Activated naive CD8-positive, alpha-beta T cell treated with anti-CD3 and anti-CD28 coated beads, Interleukin-2, amount 50 U/mL, for 24 hours (primary cell): ENCODE measurements around the gene ZBTB7C.

Experiments
- ATAC-seq: fragments of 150-1000 bp; cut with Tn5 transposase; one replicate; pipeline ENCODE4 v1.10.0; 2021
- DNase-seq: peaks from one replicate; pipeline ENCODE4 v3.0.0; 2021
- H3K27ac Mint-ChIP-seq: one replicate; pipeline ENCODE4 v1.8.0; 2021; ENCODE audit warnings: mild to moderate bottlenecking, mixed read lengths
- H3K27me3 Mint-ChIP-seq: one replicate; pipeline ENCODE4 v1.8.0; 2021; ENCODE audit warnings: mixed read lengths
- H3K36me3 Mint-ChIP-seq: one replicate; pipeline ENCODE4 v1.8.0; 2021; ENCODE audit warnings: low read depth, mixed read lengths
- H3K4me1 Mint-ChIP-seq: one replicate; pipeline ENCODE4 v1.8.0; 2021; ENCODE audit warnings: mixed read lengths
- H3K4me3 Mint-ChIP-seq: one replicate; pipeline ENCODE4 v1.8.0; 2021; ENCODE audit warnings: mild to moderate bottlenecking, moderate library complexity, mixed read lengths
- H3K9me3 Mint-ChIP-seq: one replicate; pipeline ENCODE4 v1.8.0; 2021; ENCODE audit warnings: mixed read lengths

The ZBTB7C gene

DNA sequence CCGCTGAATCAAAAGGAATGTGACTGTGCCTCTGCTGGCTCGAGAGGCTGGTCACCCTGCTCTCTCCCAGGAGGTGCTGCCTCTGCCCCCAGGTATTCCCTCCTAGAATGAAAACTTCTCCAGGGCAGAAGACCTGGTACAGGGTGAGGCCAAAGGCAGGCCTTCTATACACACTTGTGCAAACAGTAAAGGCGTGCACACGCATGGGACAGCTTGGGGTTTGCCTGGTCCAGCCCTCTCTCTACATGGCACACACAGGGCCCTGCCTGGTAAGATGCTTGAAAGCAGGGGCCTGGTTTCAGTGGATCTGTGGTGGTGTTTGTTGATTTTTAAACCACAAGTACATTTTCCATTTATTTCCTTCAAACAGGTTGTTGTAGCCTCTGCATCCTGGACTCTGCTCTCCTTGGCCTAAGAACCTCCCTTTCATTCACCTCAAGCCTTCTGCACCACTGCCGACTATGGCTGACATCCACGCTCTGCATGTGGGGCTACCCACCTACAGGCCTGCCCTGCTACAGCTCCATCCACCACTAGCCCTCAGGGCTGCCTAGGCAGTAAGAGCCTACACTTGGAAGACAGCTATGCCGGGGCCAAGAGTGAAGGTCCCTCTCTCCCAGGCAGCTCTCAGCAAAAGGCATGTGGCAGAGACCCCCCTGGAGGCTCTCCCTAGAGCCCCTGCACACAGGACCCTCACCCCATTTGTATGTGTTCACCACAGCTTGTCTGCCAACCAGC, 190.7 kb downstream of the ZBTB7C start:
- H3K9me3 Mint-ChIP-seq = no peaks in the 10 kb centered on the region
- no peaks in the 10 kb centered on the region for H3K27me3 Mint-ChIP-seq
- H3K27ac Mint-ChIP-seq = no peak overlapping the region
- no peak for ATAC-seq
- no peak for DNase-seq
- H3K4me1 Mint-ChIP-seq = no peaks in the 10 kb centered on the region
- H3K4me3 Mint-ChIP-seq = no peak overlapping the region
- no peaks in the 10 kb centered on the region for H3K36me3 Mint-ChIP-seq

DNA sequence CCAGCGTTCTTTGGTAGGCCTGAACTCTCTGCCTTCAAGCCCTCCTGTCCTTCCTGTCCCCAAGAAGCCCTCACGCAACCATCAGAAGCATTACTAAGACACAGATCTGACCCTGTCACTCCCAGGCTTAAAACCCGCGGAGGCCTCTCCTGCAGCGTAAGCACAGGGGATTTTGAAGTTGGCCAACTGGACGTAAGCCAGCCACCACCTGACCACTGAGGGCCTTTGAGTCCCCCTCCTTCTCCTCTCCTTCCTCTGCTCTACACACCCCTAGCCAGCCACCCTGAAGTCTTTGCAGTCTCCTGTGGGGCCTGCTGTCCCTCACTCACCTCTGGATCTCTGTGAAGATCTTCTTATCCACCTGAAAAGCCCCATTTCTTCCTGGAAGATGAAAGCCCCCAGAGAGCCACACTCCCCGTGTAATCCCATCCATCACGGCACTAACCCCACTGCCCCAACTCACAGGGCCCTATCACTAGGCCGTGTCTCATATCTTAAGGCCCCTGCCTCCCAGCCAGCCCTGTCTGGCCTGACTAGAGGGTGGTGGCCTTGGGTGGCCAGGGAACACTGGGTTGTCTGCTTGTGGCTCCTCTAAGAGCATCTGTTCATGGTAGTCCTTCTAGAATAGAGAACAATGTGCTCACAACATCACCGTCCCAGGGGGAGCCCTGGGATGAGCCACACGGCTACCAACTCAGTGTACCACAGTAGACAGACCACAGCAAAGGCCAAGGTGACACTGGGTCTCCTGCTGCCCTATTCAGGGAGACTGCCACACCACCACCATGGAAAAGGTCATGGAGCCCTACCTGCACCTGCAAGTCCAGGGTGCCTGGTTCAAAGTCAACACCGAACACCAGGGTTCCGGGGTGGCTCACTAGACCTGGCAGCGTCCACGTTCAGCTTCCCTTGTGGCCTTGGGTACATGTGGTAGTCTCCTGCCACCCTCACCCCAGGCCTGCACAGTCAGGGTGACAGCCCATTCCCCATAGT, 191.6 kb downstream of the ZBTB7C start:
- ATAC-seq (no peak), DNase-seq (no peak)
- Mint-ChIP-seq H3K36me3 (no peaks in the 10 kb centered on the region), H3K9me3 (no peaks in the 10 kb centered on the region), H3K4me1 (no peaks in the 10 kb centered on the region), H3K4me3 (no peak overlapping the region), H3K27ac (no peak overlapping the region), H3K27me3 (no peaks in the 10 kb centered on the region)

GRCh38 chr18:48216639-48217257, 192.4 kb downstream of the ZBTB7C start:
- Mint-ChIP-seq H3K4me3 (no peak overlapping the region), H3K27me3 (no peaks in the 10 kb centered on the region), H3K4me1 (no peaks in the 10 kb centered on the region), H3K27ac (no peak overlapping the region), H3K9me3 (no peaks in the 10 kb centered on the region), H3K36me3 (no peaks in the 10 kb centered on the region)
- ATAC-seq = no peak
- no peak for DNase-seq

GRCh38 chr18:48215876-48216638, 193.1 kb downstream of the ZBTB7C start:
- no peaks in the 10 kb centered on the region for H3K4me1 Mint-ChIP-seq
- no peak overlapping the region for H3K4me3 Mint-ChIP-seq
- no peaks in the 10 kb centered on the region for H3K9me3 Mint-ChIP-seq
- H3K27me3 Mint-ChIP-seq = no peaks in the 10 kb centered on the region
- ATAC-seq (no peak), DNase-seq (no peak)
- H3K27ac Mint-ChIP-seq = no peak overlapping the region
- H3K36me3 Mint-ChIP-seq = no peaks in the 10 kb centered on the region

- no peak for DNase-seq
- no peaks in the 10 kb centered on the region for H3K36me3 Mint-ChIP-seq
- peaks cover 6% of the 10 kb centered on the region for H3K27me3 Mint-ChIP-seq
- H3K9me3 Mint-ChIP-seq = no peaks in the 10 kb centered on the region
- no peak for ATAC-seq
- no peak overlapping the region for H3K4me3 Mint-ChIP-seq
- H3K4me1 Mint-ChIP-seq = no peaks in the 10 kb centered on the region
- H3K27ac Mint-ChIP-seq = no peak overlapping the region
Observed at GRCh38 chr18:48213791-48214190, 195.4 kb downstream of the ZBTB7C start.

DNA sequence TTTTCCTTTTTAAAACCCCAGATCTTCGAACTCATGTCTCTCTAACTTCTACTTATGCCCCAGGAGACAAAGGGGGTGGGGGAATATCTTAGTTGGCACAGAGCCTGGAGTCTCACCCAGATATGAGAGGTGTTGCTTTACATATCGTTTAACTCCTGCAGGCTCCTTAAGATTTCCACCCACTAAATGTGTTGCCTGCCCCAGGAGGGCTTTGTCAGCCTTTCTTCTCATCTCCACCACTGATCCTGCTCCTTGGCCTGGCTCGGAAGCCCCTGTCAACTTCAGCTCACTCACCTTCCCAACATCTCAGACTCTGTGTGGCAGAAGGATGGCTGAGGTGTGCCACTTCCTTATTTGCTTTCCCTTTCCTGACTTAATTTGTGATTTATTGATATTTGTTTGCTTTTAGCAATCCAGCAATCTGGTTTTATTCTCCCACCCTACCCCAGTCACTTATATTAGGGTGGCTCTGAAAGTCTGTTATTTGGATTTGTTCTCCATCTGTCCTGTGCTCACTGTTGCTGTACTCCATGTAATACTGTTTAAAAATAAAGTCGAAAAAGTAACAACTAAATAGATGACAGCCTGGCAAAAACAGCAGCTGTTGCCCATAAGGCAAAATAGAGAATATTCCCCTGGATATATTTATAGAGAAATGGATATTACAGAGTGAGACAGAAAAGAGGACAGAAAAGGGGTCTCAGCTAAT, 200.6 kb downstream of the ZBTB7C start:
- Mint-ChIP-seq H3K4me3 (no peak overlapping the region), H3K27ac (no peak overlapping the region)
- DNase-seq = no peak

GRCh38 chr18:48207733-48208132, 201.4 kb downstream of the ZBTB7C start:
- H3K27me3 Mint-ChIP-seq = peaks cover 30% of the 10 kb centered on the region
- no peaks in the 10 kb centered on the region for H3K9me3 Mint-ChIP-seq
- no peak for DNase-seq

More for the DNA sequence above, 200.6 kb downstream of the ZBTB7C start:
- ATAC-seq = no peak
- H3K27me3 Mint-ChIP-seq = peaks cover 26% of the 10 kb centered on the region
- no peaks in the 10 kb centered on the region for H3K4me1 Mint-ChIP-seq
- H3K36me3 Mint-ChIP-seq = no peaks in the 10 kb centered on the region
- H3K9me3 Mint-ChIP-seq = no peaks in the 10 kb centered on the region

DNA sequence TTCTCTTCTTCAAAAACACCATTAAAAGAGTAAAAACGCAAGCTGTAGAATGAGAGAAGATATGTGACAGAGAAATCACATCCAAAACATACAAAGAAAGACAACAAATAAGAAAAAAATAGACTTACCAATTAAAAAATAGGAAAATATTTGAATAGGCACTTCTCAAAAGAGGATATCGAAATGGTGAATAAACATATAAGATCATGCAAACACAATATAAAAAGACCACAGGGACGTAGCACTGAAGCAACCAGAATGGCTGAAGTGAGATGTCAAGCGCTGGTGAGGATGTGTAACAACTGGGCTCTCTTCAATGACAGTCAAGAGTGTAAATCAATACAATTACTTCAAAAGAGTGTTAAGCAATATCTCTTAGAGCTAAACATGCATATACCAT, 202.3 kb downstream of the ZBTB7C start:
- no peak for DNase-seq
- Mint-ChIP-seq H3K27ac (no peak overlapping the region), H3K9me3 (no peaks in the 10 kb centered on the region), H3K36me3 (no peaks in the 10 kb centered on the region), H3K4me3 (no peak overlapping the region), H3K4me1 (no peaks in the 10 kb centered on the region), H3K27me3 (peaks cover 32% of the 10 kb centered on the region)
- ATAC-seq = no peak

More at GRCh38 chr18:48207733-48208132, 201.4 kb downstream of the ZBTB7C start:
- Mint-ChIP-seq H3K27ac (no peak overlapping the region), H3K4me3 (no peak overlapping the region), H3K36me3 (no peaks in the 10 kb centered on the region), H3K4me1 (no peaks in the 10 kb centered on the region)
- ATAC-seq = no peak

DNA sequence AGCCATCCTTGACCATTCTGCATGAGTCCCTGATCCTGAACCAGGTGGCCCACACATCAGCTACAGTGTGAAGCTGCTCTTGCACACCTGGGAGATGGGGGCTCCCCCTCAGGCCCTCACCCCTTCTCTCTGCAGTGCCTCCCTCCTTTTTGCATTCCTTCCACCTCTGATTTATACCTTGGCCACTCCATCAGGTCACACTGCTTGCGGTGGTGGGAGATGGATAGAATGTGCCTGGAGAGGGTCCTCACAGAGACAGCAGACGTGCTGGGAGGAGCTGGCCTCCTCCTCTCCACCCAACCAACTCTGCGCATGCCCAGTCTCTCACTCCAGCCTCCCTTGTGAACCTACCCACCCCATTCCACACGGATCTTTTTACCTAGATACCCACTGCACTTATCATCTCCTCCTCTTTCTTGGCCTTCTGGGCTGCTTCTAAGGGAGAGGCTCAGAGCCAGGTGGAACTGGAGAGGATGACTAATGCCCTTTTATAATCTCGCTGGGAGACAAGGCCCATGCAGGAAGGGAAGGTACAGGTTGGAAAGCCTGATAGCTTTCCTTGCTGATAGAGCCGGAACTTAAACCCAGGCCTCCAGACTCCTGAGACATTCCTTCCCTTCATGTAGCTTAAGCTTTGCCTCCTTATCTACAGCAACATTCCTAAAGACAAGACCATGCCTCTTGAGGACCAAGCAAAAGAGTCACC, 205.1 kb downstream of the ZBTB7C start:
- Mint-ChIP-seq H3K27ac (no peak overlapping the region), H3K4me3 (no peak overlapping the region), H3K27me3 (peaks cover 45% of the 10 kb centered on the region), H3K9me3 (no peaks in the 10 kb centered on the region), H3K4me1 (no peaks in the 10 kb centered on the region), H3K36me3 (no peaks in the 10 kb centered on the region)
- no peak for DNase-seq
- no peak for ATAC-seq

- Mint-ChIP-seq H3K27ac (no peak overlapping the region), H3K9me3 (no peaks in the 10 kb centered on the region), H3K27me3 (peaks cover 44% of the 10 kb centered on the region), H3K4me3 (no peak overlapping the region), H3K4me1 (no peaks in the 10 kb centered on the region), H3K36me3 (no peaks in the 10 kb centered on the region)
- ATAC-seq = no peak
- DNase-seq = no peak
Observed at GRCh38 chr18:48203288-48203945, 205.8 kb downstream of the ZBTB7C start.

DNA sequence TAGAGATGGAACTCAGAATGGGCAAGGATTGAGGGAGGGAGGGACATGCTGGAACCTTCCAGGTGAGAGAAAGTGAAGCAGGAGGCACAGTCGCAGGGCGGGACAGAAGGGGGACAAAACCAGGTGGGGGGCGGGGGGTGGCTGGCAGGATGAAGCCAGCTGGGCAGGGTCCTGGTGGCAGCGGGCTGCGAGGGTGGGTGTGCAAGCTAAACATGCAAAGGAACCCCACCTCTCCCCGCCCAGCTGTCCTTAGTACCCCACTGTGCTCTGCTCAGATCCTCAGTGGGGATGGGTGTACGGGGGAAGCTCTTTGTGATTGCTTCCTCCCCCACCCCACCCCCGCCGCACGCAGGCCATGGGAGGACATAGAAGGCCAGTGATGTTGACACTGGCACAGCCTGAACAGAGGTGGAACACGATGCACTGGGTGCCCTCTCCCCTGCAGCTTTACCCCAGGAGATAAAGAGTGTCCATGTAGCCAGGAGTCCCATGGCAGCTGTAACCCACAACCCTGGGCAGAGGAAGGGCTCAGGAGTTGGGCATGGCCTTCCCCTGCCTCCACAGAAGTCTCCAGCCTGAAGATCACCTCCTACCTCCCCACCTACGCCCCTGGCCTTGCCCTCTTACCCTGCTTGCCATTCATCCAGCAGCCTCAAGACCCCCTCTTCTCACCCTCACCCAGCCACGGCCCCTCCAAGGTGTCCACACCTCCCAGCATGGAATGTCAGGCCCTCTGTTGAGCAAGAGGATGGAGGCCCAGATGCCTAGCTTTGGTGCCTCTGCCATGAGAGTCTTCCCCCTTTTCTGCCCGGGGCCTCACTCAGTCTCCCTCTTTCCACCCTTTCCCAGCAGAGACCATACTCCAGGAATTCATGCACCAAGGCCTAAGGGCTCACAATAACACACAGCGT, 206.6 kb downstream of the ZBTB7C start:
- Mint-ChIP-seq H3K27ac (no peak overlapping the region), H3K36me3 (no peaks in the 10 kb centered on the region), H3K4me1 (no peaks in the 10 kb centered on the region), H3K9me3 (no peaks in the 10 kb centered on the region), H3K27me3 (peaks cover 39% of the 10 kb centered on the region), H3K4me3 (no peak overlapping the region)
- no peak for ATAC-seq
- DNase-seq = no peak

- no peaks in the 10 kb centered on the region for H3K9me3 Mint-ChIP-seq
- no peak overlapping the region for H3K4me3 Mint-ChIP-seq
- H3K27ac Mint-ChIP-seq = no peak overlapping the region
- ATAC-seq = no peak
- DNase-seq = no peak
- H3K36me3 Mint-ChIP-seq = no peaks in the 10 kb centered on the region
- peaks cover 39% of the 10 kb centered on the region for H3K27me3 Mint-ChIP-seq
- H3K4me1 Mint-ChIP-seq = no peaks in the 10 kb centered on the region
Observed at GRCh38 chr18:48202006-48202348, 207.2 kb downstream of the ZBTB7C start.
